22Rv1 (cell line): ENCODE results near the gene USP53.

Source experiments
- CTCF ChIP-seq: fragments of 450-650 bp; IDR thresholded peaks from 2 replicates; pipeline ENCODE4 v1.5.1; 2017; ENCODE audit warnings: mild to moderate bottlenecking
- ZFX ChIP-seq: fragments of 450-650 bp; IDR thresholded peaks from 2 replicates; pipeline ENCODE4 v1.6.1; 2017; ENCODE audit warnings: antibody characterized with exemption, borderline replicate concordance

- no peak; the same call in 1 of the 2 replicates for TF ChIP-seq CTCF
- TF ChIP-seq ZFX = no peak
Measured at GRCh38 chr4:119300101-119300978, 87.8 kb downstream of the USP53 start.
